HG03521 (cell line): ENCODE measurements around the gene RNF113B.
A peak's percentile ranks its signal among the peaks of the same experiment; 100 is the strongest.

Source experiments
- ATAC-seq: cut with Tn5 transposase; IDR thresholded peaks from one replicate; pipeline ENCODE4 v1.9.1; 2021; ENCODE audit warnings: mild to moderate bottlenecking, moderate library complexity; ENCODE audit not compliant: unreplicated experiment

The RNF113B gene

GRCh38 chr13:98175043-98175442 is 2.0 kb downstream of the RNF113B start:
- ATAC-seq: no peak

- ATAC-seq: no peak
Observed at GRCh38 chr13:98174307-98174706, 2.8 kb downstream of the RNF113B start.

- ATAC-seq: no peak
Observed at GRCh38 chr13:98173431-98174152, 3.5 kb downstream of the RNF113B start.

GRCh38 chr13:98172590-98173422 is 4.3 kb downstream of the RNF113B start:
- no peak for ATAC-seq

- no peak for ATAC-seq
Observed at GRCh38 chr13:98171900-98172589, 5.0 kb downstream of the RNF113B start.

GRCh38 chr13:98169331-98169730 is 7.7 kb downstream of the RNF113B start:
- ATAC-seq: no peak

GRCh38 chr13:98162935-98163334 is 14.1 kb downstream of the RNF113B start:
- no peak for ATAC-seq

- ATAC-seq: no peak
Observed at GRCh38 chr13:98158172-98158899, 18.7 kb downstream of the RNF113B start.

- no peak for ATAC-seq
Observed at GRCh38 chr13:98157609-98158008, 19.5 kb downstream of the RNF113B start.

- no peak for ATAC-seq
Observed at GRCh38 chr13:98157188-98157587, 19.9 kb downstream of the RNF113B start.

GRCh38 chr13:98156259-98156658 is 20.8 kb downstream of the RNF113B start:
- no peak for ATAC-seq

- ATAC-seq: no peak
Observed at GRCh38 chr13:98155475-98156109, 21.5 kb downstream of the RNF113B start.

- no peak for ATAC-seq
Observed at GRCh38 chr13:98150832-98151479, 26.1 kb downstream of the RNF113B start.

GRCh38 chr13:98147521-98147920 is 29.5 kb downstream of the RNF113B start:
- ATAC-seq: no peak

- ATAC-seq: no peak
Observed at GRCh38 chr13:98144801-98145350, 32.2 kb downstream of the RNF113B start.

- ATAC-seq: no peak
Observed at GRCh38 chr13:98144027-98144741, 32.9 kb downstream of the RNF113B start.

GRCh38 chr13:98143601-98144026 is 33.5 kb downstream of the RNF113B start:
- no peak for ATAC-seq

- ATAC-seq: peak; percentile 19
Observed at GRCh38 chr13:98143157-98143553, 33.9 kb downstream of the RNF113B start.
